T47D (cell line): ENCODE measurements around the gene BOC.

Source experiments
- DNase-seq, 2 experiments: peaks; one replicate each; pipeline versions ENCODE4 v3.0.0 to v3.0.0-alpha.2; 2011 to 2012; ENCODE audit warnings: low read depth in 1 of 2, low spot score in 1 of 2
- JUND ChIP-seq: IDR thresholded peaks from 2 replicates; pipeline ENCODE4 v1.6.1; 2012; ENCODE audit warnings: low read depth
- in situ Hi-C: cut with HindIII; loops from 2 replicates; pipeline ENCODE4 v1.10.0; 2016; ENCODE audit warnings: low sequenced_read_pairs, low pct_unique_long_range_greater_than_20kb

BOC gene

DNA sequence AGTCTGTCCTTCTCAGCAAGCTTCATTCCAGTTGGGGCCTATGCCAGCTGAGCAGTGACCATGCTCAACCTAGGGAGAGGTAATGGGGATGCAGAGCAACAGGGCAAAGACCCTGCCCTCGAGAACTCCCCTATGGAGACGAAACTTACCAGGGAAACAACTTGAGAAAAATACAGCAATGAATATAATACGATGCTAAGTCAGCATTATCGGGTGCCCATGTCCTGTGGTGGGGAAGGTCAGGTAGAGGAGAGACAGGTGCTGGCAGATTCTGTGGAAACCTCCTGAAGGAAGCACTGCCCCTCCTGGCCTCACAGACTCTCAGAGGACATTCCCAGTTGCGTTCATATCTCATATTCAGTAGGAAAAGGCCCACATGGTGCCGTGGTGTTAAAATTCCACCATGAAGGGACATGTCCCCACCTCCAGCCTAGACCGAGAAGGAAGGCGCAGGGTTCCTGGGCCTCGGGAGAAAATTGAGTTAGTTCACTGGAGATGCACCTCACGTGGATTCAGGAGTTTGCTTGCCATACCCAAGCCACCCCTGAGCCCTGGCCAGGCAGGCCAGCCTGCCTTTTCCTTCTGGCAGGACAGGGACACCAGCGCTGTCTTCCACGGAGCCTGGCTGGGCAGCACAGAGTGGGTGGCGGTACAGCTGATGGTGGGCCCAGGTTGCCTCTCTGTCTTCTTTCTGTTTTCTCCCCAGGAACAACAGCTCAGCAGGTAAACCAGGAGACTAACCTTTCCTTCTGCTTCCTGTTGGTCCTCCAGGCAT lies 62.4 kb downstream of the BOC start:
- no peak for TF ChIP-seq JUND
- in situ Hi-C loops = no loop called here
- no peak for DNase-seq

DNA sequence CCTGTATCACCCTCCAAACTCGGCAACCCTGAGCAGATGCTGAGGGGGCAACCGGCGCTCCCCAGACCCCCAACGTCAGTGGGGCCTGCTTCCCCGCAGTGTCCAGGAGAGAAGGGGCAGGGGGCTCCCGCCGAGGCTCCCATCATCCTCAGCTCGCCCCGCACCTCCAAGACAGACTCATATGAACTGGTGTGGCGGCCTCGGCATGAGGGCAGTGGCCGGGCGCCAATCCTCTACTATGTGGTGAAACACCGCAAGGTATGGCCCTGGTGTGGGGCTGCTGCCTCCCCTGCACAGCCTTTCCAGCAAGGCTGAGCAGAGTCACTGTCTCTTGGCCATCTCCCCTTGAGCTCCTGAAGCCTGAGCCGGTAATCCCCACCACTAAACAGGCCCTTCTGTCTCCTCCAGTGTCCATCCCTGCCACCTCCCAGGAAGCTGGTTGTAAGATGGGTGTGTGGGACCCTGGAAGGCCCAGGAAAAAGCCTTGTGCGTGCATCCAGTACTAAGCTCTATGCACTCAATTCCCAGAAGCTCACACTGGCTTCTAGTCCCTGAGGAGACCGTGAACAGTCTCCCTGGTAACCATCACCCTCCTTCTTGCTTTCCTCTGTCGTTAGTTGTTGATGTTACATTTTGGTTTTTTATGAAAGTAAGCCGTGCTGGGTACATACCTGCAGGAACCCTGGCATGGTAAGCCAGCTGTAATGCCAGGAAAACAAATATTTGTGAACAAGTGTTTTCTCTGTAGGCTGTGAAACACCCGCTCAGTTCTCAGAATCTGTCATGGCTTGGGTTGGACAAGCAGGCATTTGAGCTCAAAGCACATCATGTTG lies 63.3 kb downstream of the BOC start:
- no peak for TF ChIP-seq JUND
- peak in 1 of 2 experiments; percentile 39 for DNase-seq
- in situ Hi-C loops = no loop called here

DNA sequence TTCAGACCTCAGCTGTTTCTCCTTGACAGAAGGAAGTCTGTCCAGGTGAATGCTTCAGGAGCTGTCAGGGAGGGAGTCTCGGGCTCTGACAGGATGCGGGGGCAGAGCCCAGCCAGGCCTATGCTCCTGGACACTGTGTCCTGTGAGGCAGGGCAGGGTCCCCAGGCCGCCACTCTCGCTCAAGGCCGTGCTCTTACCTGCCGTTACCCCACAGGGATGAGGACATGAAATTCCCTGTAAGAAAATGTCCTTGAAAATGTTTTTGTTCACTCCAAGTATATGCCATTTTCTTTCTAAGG lies 63.9 kb downstream of the BOC start:
- in situ Hi-C loops = no loop called here

DNA sequence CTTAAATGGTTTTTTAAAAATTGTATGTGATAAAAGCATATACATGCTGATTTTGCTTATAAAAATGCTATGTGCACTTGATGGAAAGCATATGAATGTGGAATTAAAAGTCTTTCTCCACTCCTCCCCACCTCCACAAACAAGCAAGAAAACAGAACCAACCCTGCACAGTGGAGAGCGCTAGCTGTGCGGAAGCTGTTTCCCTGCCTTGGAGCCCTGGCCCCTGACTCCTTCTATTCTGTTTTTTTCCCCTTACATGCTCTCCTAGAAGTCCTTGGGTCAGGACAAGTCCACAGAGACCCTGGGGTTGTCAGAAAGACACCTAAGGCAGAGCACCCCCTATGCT lies 64.2 kb downstream of the BOC start:
- DNase-seq = no peak
- TF ChIP-seq JUND = no peak
- in situ Hi-C loops = no loop called here

More for the DNA sequence above, 63.9 kb downstream of the BOC start:
- DNase-seq = no peak
- no peak for TF ChIP-seq JUND

DNA sequence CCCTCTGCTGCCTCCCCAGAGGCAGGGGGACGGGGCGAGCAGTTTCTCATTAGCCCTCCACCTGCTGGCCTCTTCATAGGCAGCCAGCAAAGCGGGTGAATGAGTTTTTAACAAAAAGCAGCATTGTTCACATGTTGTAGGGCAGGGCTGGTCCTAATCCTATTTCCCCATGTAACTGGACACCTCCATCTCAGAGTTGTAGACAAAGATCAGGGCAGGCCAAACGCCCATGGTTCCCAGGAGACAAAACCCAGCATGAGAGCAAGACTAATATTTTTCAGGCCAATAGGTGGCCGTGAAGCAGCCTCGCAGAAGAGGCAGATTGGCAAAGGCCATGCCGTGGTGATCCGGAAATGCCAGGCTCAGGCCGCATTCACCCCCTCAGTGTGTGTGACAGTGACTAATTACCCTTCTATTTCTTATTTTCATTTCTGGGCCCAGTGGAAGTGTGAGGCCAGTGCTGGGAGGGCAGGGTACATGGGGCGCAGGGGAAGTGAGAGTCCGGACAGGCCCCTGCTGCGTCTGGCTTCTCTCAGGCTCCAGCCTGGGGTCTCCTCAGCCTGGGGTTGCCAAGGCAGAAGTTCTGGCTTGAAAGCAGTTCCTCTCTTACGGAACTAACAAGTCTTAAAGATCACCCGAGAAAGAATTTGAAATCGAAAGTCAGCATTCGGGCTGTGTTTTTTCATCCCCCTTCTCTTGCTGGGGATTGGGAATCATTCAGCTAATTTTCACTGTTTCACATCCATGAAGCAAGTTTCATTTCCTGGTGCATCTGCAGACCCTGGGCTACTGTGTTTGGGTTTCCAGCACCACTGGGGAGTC lies 64.8 kb downstream of the BOC start:
- DNase-seq = peak in 1 of 2 experiments; percentile 62
- no peak for TF ChIP-seq JUND
- in situ Hi-C loops = no loop called here

DNA sequence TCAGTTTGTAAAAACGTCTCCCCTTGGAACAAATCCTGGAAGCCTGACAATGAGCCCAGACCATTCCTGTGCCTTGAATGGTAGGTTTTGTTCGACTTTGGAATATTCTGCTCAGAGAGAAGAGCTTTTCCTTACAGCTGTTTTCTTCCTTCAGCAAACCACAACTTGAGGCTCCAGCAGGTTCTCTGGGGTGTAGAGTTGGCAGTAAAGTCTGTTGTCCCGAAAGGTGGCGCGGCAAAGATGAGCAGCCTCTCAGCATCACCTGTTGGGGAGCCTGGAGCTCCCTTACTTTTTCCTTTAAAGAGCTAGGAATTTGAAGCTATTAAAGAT lies 65.4 kb downstream of the BOC start:
- in situ Hi-C loops = no loop called here
- TF ChIP-seq JUND = no peak
- no peak for DNase-seq

DNA sequence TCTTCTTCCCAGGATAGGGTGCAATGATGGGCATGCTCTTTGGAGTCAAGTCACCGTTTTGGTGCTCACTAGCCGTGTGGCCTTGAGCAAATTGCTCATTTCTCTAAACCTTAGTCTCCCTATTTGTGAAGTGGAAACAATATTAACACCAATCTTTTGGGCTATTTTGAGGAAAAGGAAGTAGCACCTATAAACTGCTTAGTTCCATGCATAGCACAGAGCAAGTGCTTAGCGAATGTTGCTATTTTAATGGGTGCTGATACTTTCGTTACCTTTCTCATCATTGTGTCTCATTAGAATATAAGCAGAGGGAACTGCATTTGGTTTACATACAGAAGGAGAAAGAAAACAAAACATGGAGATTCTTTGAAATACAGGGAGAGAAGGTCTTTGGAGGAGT lies 66.1 kb downstream of the BOC start:
- in situ Hi-C loops = no loop called here
- TF ChIP-seq JUND = no peak
- no peak for DNase-seq

DNA sequence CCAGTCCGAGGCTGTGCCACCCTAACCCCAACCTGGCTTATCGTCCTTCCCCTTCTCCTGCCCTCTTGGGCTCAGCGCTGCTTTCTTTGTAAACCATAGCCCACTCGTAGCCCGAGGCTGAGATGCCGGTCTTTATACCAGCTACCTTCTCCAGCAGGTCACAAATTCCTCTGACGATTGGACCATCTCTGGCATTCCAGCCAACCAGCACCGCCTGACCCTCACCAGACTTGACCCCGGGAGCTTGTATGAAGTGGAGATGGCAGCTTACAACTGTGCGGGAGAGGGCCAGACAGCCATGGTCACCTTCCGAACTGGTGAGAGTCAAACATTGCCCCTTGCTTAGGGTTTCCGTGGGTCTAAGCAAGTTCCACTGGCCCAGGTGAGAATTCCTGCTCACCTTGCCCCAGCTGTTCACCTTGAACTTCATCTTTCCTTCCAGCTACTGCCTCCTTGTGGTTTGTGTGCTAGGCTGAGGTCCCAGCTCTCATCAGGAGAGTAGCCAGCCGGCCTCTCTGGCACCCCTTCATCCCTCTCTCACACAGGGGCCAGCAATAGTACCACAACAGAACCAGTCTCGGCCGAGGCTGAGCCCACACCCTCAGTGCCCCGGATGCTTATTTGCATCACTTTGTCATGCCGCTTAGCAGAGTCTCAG lies 66.7 kb downstream of the BOC start:
- no peak for TF ChIP-seq JUND
- DNase-seq = peak in 1 of 2 experiments; percentile 27
- in situ Hi-C loops = no loop called here

DNA sequence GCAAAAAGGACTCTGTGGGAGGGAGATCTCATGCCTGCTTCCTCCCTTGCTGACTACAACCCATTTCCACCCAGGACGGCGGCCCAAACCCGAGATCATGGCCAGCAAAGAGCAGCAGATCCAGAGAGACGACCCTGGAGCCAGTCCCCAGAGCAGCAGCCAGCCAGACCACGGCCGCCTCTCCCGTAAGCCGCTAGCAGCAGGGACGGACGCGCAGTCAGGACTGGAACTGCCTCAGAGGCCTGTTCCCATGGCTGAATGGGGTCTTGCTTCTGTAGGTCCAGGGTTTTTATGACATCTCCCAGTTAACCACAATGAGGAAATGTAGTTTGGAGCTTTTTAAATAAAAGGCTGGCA lies 67.2 kb downstream of the BOC start:
- DNase-seq = no peak
- TF ChIP-seq JUND = no peak
- in situ Hi-C loops = no loop called here

DNA sequence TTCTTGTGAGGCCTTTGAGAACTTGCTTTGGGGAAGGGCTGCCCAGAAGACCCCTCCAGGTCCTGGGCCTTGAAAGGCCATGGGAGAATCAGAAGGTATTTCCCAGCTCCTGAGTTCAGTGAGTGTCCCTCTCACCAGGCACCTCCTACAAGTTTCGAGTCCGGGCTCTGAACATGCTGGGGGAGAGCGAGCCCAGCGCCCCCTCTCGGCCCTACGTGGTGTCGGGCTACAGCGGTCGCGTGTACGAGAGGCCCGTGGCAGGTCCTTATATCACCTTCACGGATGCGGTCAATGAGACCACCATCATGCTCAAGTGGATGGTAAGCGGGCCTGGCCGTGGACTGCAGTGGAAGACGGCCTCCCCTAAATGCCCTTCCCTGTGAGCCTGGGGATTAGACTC lies 68.3 kb downstream of the BOC start:
- TF ChIP-seq JUND = no peak
- in situ Hi-C loops = no loop called here
- no peak for DNase-seq

DNA sequence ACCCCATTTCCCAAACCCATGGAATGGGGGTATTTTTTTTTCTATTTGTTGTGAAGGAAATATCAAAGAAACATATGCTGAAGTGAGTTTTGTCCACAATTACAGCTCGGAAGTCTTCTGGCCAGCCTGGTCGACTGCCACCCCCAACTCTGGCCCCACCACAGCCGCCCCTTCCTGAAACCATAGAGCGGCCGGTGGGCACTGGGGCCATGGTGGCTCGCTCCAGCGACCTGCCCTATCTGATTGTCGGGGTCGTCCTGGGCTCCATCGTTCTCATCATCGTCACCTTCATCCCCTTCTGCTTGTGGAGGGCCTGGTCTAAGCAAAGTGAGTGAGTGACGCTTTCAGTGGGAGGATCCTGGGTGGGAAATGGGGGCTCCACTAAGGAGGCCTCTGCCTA lies 71.9 kb downstream of the BOC start:
- TF ChIP-seq JUND = no peak
- in situ Hi-C loops = no loop called here
- DNase-seq = no peak

DNA sequence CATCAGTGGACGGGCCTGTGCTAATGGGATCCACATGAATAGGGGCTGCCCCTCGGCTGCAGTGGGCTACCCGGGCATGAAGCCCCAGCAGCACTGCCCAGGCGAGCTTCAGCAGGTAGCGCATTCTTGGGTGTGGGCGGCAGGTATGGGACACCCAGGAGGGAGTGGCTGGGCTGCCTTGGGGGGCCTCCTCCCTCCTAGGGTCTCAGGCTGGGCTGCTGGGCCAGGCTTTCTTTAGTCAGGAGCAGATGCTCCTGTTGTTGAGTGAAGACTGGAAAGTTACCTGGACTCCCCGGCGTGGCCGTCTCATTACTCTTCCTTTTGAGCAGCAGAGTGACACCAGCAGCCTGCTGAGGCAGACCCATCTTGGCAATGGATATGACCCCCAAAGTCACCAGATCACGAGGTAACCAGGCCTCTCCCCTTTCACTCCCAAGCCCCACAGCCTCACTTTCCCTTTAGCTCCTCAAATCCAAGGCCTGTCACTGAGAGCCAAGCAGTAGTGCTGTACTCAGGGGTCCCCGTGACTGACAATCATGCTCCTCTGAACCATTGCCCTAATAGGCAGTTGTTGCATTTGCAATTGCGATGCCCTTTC lies 73.2 kb downstream of the BOC start:
- no peak for TF ChIP-seq JUND
- DNase-seq = no peak
- in situ Hi-C loops = no loop called here
